Activated gamma-delta T cell treated with Interleukin-2 at 50 U/mL for 16 hours (primary cell): Measurements from ENCODE around the gene FARP1.
"Not testable (repeated sequence)": the region's sequence is repeated elsewhere in the genome, so short reads cannot be mapped to it uniquely, and the experiment has no call there.

Experiments used
- DNase-seq: peaks from one replicate; pipeline ENCODE4 v3.0.0-alpha.2; 2020

Gene FARP1

DNA sequence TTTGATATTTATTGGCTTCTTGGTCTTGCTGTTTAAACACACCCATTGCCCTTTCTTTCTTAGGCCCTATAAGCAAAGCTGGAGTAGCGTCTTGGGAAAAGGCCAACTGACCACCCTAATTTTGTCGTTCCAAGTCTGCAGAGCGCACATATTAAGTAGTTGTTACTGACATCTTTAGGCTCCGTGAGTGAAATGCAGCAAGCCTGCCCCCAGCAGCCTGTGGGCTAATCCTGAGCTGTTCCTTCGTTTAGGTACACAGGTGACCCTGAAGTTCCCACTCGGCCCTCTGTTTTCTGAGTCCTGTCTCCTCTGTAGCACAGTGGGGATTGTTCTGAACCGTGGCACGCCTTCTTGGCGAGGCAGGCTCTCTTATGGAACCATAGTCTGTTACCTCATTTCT lies 263.5 kb downstream of the FARP1 start:
- DNase-seq: no peak

DNA sequence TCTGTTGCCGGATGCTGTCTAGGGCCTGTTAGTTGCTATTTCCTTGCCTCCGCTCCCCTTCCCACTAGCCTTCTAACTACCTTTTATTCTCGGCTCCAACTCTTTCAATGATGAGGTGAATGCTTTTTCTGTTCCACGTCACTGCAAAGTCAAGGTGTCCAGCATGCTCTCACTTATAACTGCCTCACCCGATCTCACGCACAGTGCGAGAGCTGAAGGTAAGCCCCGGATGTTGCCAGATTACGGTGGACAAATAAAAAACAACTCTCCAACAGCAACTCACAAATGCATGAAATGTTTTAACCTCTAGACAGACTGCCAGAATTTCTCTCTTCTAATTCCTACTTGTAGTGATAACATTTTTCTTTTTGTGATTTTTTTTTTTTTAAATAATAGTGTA lies 264.1 kb downstream of the FARP1 start:
- DNase-seq: no peak

DNA sequence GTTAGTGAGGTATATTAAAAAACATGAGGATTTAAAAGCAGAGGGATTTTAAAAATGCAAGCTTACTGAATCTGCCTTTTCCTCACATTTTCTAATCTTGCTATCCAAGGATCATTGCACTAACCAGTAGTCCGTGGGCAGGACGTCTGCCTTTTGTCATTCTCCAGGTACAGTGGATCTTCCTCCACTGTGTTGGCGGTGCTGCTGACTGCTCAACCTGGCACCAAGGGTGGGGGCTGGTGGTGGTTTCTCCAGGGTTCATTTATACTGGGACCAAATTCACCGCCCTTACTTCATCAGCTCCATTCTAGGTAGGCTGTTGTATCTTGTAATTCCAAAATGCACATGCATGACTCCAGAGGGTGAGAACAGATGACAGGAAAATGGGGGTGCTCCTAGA lies 264.7 kb downstream of the FARP1 start:
- no peak for DNase-seq

DNA sequence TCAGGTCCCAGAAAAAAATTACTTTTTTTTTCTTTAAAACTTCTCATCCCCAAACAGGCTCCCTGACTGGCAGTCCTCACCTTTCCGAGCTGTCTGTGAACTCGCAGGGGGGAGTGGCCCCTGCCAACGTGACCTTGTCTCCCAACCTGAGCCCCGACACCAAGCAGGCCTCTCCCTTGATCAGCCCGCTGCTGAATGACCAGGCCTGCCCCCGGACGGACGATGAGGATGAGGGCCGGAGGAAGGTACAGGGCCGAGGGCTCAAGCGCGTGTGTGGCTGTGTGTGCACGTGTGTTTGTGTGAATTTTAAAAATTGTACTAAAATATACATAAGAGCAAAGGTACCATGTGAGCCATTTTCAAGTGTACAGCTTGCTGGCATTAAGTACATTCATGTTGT lies 266.4 kb downstream of the FARP1 start:
- no peak for DNase-seq

DNA sequence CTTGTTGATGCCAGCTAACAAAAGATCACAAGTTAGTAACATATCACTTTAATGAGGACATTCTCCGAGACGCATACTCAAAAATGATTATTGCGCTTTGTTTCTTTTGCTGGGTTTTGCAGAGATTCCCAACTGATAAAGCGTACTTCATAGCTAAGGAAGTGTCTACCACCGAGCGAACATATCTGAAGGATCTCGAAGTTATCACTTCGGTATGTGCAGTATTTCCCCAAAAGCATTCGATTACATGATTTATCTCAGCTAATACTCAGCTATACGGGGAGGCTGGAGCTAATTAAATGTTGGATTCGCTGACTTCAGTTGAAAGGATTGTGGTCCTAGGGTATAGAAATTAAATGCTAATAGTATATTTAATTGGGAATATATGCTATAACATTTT lies 267.7 kb downstream of the FARP1 start:
- DNase-seq: no peak

DNA sequence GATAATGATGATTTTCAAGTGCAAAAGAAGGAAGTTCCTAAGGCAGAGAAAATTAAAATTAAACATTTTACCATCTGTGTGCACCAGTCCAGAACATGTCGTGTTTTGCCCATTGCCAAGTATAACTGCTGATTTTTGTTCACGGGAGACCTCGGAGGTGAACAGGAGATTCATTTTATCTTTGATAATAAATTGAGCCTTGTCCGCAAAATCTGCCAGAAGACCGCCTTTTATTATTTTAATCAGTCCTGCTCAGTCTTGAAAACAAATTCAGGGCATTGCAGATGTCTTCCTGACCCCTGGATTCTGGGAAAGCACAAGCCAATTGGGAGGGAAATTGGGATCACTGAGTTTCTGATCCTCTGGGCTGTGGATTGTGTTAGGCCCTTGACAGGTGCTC lies 268.1 kb downstream of the FARP1 start:
- DNase-seq: no peak

DNA sequence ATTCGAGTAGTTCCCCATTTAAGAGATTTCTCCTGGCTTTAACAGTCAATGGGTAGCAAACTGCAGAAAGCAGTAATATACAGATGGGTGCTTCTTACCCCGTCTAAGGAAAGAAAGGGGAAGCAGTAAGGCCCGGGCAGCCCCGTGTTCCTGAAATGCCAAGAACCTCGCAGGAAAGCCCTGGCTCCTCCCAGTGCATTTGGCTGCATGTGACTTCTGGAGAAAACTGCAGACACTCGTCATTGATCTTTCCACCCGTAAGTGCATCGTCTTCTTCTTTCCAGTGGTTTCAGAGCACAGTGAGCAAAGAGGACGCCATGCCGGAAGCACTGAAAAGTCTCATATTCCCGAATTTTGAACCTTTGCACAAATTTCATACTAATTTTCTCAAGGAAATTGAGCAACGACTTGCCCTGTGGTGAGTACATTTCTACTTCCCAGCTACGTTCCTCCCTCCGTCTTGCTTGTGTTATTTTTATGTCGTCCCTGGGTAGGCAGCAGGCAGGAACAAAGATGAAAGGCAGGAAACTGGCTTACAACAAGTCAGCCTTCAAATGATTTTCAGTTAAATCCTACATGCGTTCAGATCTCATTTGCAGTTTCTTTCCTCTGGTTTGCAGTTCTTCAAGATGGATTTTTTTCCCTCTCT lies 268.8 kb downstream of the FARP1 start:
- no peak for DNase-seq

DNA sequence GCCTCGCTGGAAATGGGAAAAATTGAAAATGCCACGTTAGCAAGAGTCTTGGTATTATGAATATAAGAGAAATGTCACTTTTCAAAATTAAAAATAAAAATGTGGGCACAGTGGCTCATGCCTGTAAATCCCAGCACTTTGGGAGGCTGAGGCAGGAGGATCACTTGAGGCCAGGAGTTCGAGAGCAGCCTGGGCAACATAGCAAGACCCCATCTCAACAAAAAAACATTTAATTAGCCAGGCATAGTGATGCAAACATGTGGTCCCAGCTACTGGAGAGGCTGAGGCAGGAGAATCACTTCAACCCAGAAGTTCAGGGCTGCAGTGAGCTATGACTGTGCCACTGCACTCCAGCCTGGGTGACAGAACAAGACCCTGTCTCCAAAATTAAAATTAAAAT lies 270.4 kb downstream of the FARP1 start:
- DNase-seq: not testable (repeated sequence)

DNA sequence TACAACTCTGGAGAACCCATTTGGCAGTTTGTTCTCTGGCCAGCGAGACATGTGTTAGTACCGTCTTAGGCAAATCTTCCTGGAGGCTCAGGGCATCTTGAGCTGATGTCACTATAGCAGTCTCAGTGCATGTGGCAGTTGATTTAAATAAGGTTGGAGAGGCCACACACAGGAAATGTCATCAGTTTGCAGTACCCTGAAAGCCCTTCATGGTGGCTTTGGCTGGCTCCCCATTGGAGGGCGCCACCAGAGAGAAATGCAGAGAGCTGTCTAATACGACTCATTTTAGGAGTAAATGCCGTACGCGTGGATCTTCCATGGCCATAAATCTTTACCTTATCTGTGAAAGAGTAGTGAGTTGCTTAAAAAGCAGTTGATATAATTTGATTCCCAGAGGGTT lies 270.9 kb downstream of the FARP1 start:
- no peak for DNase-seq

DNA sequence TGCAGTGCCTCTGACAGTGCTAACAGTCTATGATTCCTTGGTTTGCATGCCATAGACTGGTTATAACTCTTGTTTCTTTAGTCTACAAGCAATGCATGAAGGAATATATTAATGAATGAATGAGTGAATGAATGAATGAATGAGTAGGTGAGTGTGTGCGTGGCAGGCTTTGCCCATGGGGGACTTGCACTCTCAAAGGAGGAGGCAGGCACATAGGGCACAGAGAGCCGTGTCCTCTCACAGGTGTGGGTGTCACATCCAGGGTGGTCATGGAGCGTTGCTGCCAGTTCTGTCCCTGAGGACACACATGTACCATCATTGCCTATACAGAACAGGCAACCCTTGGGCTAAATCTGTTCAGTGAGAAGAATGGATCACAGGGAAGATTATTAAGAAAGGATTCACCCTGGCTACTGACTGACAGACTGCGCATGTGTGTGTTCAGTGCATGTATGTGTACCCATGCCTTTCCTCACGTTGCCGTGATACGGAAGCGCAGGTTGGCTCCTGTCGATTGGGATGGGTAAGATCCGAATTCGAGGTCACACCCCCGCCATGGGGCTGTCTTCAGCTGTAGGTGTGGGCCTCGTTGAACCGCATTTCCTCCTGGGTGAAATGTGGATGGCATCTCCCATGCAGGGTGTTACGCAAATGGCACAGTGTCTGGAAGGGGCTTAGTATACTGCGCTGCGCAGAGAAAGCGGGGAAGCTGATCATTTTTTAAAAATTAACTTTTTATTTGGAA lies 272.6 kb downstream of the FARP1 start:
- DNase-seq: no peak

DNA sequence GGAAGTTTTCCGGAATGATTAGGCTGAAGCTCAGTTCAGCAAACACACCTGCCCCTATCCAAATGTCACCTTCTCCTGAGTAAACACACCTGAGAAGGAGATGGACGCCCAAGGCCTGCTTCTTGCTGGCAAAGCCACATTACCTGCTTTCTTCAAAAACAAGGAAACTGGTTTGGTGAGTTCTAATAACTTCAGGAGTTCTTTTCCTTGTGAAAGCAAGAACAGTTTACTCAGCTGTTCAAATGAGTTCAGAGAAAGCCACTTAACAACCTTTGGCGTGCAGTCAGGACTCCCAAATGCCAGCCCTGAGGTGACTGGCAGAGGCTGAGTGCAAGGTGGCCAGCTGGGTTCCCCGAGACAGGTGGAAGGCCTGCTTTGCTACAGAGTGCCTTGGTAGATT lies 273.5 kb downstream of the FARP1 start:
- no peak for DNase-seq

DNA sequence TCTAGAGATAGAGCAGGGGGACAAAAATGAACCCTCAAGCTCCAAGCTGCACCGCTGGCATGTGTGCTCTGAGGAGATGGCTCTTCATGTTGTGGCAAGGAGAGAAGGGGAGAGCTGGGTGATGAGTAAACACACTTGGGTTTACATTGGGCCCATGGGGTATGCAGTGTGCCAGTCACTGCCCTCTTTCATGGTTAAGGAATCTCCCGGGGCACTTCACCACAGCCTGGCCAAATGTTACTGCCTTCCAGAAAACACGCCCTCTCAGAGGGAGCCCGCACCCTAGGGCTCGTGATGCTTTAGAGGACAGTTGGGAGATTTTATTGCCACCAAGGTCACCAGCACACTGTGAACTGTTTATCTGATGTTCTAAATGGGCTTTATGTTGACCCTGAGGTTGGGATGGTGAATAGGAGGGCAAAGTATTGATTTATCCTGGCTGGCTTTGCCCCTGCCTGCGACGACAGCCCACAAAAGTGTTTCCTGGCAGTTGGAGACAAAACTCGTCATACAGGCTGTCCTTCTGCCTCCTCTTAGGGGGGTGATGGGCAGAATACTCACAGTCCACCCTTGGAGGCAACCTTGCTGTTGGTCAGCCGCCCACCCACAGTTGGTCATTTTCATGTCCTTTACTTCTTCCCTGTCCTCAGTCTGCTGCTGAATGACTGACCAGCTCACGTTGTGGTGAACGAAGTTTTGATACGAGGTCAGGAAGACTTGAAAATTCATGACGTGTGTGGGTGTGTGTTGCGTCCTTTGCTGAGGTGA lies 277.1 kb downstream of the FARP1 start:
- no peak for DNase-seq

DNA sequence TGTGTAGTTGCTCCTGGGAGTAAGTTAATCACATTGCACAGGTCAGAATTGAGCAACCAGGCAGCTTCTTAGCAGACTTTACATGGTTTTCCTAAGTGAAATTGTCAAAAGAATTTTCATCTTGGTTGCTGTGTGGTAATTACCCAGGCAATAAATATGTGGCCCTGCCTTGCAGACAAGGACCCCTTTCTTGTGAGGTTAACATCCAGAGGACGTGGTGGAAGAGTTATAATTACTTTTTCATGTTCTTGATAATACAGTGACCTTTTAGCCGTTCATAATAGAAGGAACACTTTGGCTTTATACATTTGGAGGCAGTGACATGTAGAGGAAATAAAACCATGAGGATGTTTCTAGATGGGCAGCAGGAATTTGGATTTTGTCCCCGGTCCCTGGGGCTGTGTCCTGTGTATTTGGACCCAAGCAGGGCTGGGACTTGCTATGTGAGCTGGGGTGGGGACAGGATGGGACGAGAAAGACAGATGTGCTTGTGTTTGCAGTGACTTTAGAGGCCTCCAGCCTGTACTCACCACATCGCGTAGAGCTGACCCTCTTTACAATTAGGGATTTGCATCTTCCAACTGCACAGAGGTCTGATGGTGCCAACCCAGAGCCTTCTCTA lies 277.8 kb downstream of the FARP1 start:
- no peak for DNase-seq

DNA sequence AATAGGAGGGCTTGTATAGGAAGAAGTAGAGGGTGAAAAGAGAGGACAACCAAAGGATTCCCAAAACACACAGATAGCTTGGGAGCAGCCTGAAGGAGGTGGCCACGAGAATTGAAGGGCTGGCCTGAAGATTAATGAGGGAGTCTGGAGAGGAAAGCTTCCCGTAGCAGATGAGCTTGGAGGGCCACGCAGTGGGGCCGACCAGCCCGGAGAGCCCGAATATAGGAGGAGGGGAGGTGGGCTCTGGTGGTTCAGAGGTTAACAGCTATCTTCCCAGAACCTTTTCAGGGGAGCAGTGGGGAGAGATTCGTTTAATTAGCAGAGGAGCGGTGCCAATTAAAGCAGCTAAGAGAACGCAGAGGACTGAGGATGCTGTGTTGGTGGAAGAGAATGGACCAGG lies 279.2 kb downstream of the FARP1 start:
- DNase-seq: no peak

DNA sequence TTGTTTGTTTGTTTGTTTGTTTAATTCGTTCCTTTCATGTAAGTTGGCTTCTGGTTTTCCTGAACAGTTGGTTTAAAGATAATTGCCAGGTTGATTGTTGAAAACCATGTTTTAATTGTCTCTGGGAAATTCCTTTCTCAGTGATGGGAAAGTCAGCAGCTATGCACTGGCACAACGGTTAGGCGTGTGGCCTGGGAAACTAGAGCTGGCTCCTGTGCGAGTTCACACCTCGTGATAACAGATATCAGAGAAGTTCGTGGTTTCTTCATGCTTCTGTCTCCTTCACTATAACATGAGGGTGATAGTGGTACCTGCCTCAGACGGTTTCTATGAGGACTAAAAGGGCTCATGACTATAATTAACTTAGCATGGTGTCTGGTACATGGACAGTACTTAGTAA lies 280.5 kb downstream of the FARP1 start:
- DNase-seq: no peak

DNA sequence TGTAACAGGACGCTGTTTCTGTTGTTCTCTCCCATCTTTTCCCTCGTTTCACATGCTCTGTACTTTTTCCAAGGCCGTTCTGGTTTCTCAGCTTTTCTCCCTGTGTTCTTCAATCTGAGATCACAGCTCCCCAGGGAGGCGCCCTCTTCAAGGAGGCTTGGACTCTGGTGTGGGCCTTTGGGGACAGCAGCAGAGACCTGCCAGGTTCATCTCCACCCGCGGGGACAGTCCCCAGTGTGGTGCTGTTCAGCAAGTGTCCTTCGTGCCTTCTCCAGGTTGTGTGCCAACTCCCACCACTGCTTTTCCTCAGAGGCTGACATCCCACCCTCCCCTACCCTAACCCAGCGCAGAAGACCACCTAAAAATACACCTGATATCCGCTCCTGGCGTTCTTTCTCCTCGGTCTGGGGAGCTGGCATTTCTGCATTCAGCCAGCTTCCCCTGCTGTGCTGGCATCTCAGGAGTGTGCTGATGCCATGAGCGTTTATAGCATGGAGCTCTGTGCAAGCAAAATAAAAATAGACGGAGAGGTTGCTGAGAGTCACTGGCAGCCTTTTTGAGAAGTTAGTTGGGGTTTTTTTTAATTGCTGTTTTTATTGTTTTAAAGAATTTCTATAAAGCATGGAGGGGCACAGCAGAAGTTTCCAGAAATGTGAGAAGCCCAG lies 284.6 kb downstream of the FARP1 start:
- no peak for DNase-seq

DNA sequence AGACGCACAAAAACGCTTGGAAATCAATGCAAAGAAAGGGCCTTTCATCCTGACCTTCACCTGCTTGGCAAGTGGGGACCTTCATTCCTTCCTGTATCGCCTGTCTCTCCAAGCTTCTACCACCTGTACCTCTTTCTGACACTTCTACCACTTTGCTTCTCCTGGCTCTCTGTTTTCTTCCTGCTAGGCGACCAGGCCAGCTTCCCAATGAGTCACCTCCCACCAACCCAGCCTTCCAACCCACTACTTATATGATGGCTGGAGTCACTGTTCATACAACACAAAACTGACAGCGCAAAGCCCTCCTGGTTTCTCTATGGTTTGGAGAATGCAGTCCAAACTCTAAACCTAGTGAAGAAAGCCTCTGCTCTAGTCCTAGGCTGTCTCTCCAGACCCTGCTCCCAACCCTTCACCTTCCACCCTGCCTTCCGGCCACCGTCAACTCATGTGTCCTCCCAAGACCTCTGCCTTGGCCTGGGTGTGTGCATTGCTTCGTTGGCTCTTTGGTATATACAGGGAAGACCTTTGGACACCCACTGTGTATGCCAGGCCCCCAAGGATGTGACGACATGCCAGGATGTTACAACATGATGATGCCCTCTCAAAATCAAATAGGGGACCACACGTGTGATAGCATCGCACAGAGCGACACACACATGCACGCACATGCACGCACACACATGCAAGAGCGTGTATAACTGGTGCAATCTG lies 285.5 kb downstream of the FARP1 start:
- DNase-seq: no peak

DNA sequence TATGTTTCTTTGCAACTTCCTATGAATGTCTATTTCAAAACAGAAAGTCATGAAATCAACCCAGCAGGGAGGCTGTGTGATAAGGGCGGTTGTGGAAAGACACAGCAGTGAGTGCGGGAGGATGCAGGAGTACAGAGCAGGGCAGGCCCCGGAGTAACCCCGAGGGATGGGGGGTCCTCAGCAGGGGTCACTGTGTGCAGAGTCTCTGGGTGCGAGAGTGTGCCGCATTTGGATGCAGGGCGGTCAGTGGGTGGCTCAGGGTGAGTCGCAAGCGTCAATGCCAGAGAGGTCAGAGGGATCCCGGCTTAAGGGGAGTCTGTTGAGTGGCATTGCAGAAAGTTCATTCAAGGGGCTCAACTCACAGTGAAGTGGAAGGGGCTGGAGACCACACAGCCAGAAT lies 286.2 kb downstream of the FARP1 start:
- DNase-seq: no peak

DNA sequence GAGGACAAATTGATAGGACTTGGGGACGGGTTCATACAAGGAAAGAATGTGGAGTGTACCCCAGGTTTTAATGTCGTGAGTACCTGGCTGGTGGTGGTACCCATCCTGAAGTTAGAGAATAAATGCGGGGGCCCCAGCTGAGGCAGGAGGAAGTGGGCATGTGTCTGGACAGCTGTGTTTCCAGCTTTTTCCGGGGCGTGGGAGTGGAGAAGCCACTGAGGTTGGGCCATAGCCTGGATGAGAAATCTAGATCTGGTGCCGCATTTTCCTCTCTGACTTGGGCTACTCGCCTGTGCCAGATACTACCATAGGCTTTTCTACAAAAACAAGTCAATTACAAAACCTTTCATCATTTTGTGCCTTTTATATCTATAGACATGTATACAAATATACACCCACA lies 286.6 kb downstream of the FARP1 start:
- DNase-seq: no peak

DNA sequence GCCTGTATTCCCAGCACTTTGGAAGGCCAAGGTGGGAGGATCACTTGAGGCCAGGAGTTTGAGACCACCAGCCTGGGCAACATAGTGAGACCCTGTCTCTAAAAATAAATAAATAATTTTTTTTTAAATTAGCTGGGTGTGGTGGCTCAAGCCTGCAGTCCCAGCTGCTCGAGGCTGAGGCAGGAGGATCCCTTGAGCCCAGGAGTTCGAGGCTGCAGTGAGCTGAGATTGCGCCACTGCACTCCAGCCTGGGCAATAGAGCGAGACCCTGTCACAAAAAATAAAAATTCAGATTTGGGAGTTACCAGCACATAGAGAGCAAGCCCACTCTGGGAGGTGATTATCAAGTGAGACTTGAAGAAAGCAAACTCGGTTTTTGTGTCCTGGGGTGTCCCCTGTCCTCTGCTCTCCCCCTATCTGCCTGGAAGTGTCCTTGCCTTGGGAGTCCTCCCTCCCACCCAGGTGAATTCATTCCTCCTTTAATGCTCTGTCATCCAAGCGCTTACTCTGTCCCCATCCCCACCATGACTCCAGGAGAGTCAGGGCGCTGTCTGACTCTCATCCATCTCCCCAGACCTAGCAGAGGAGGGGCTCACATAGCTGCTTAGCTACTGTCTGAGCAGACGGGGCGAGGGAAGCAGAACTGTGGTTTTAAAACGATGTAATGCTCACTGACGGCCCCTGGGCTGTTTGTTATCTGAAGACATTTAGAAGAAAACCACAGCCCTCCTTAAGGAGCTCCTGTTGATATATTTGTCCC lies 287.3 kb downstream of the FARP1 start:
- no peak for DNase-seq

DNA sequence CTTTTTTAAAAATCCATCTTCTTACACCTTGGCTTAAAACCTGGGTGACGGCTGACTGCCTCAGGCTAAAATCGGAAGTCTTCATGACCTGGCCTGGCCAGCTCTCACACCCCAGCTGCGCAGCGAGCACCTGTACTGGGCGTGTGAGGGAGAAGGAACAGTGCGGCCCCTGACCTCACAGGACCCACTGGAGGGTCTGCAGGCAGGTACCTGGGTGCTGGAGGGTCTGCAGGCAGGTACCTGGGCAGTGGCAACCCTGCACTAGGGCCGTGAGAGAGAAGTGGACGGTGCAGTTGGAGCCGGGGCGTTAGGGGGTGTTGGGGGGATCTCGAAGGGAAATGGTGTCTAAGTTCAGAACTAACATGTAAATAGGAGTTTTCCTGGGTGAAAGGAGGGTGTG lies 289.7 kb downstream of the FARP1 start:
- DNase-seq: no peak

DNA sequence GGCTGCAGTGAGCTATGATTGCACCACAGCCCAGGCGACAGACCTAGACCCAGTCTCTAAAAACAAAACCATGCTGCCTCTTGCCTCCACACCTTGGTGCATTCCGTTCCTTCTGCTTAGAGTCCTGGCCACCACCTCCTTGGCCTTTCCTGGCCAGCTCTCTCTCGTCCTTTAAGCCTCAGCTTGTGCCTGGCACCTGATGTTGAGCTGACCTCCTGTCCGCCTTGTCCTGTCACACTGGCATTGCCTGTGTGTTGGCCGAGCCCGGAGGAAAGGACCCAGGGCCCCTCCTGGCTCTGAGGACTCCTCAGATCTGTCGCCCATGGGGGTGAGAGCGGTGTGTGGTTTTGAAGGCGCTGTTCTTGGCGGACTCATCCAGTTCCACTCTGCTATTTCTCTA lies 290.8 kb downstream of the FARP1 start:
- DNase-seq: no peak
